HL-60 (cell line): ENCODE data around the gene CHD5.

Experiments
- DNase-seq, 2 experiments: peaks; one replicate each; pipeline ENCODE4 v3.0.0-alpha.2; 2010 to 2020; ENCODE audit warnings: low read depth in 1 of 2, low spot score in 1 of 2
- H3K27ac ChIP-seq: fragments of 250-450 bp; sonication (Bioruptor Pico); replicated peaks from 2 replicates; pipeline ENCODE4 v1.5.1; 2020; ENCODE audit warnings: mild to moderate bottlenecking, moderate library complexity
- H3K27me3 ChIP-seq: fragments of 250-450 bp; sonication (Bioruptor Pico); 2 replicates; pipeline ENCODE4 v1.5.1; 2021; ENCODE audit warnings: mild to moderate bottlenecking, moderate library complexity; ENCODE audit not compliant: insufficient read depth, poor library complexity, severe bottlenecking
- H3K4me3 ChIP-seq: replicated peaks from 2 replicates; pipeline ENCODE4 v1.5.1; 2011; ENCODE audit warnings: mild to moderate bottlenecking, control low read depth, low read length; ENCODE audit not compliant: insufficient read depth
- CTCF ChIP-seq: IDR thresholded peaks from one replicate; pipeline ENCODE4 v1.5.1; 2011; ENCODE audit warnings: low read length, control low read depth, inconsistent platforms; ENCODE audit not compliant: insufficient read depth
- GABPA ChIP-seq: IDR thresholded peaks from 2 replicates; pipeline ENCODE4 v1.6.1; 2012; ENCODE audit warnings: low read depth
- POLR2AphosphoS5 ChIP-seq: IDR thresholded peaks from 2 replicates; pipeline ENCODE4 v1.6.1; 2012; ENCODE audit warnings: low read depth
- REST ChIP-seq: IDR thresholded peaks from 2 replicates; pipeline ENCODE4 v1.6.1; 2012; ENCODE audit warnings: low read depth; ENCODE audit not compliant: insufficient replicate concordance
- SPI1 ChIP-seq: IDR thresholded peaks from 2 replicates; pipeline ENCODE4 v1.6.1; 2012; ENCODE audit warnings: low read depth, mild to moderate bottlenecking, borderline replicate concordance

CHD5 gene

GRCh38 chr1:6165027-6165426 lies 15.1 kb downstream of the CHD5 start:
- H3K27me3 ChIP-seq: peaks cover 3% of the 10 kb centered on the region
- DNase-seq: no peak
- no peak overlapping the region for H3K27ac ChIP-seq
- TF ChIP-seq POLR2AphosphoS5: no peak
- H3K4me3 ChIP-seq: no peak overlapping the region

GRCh38 chr1:6163973-6164617 lies 16.0 kb downstream of the CHD5 start:
- Histone ChIP-seq H3K27me3 (peaks cover 3% of the 10 kb centered on the region), H3K27ac (no peak overlapping the region), H3K4me3 (no peak overlapping the region)
- DNase-seq: no peak
- no peak for TF ChIP-seq CTCF
- no peak for TF ChIP-seq SPI1
- TF ChIP-seq POLR2AphosphoS5: no peak
- no peak for TF ChIP-seq REST
- TF ChIP-seq GABPA: no peak

- no peak overlapping the region for H3K27ac ChIP-seq
- DNase-seq: no peak
- H3K27me3 ChIP-seq: peaks cover 3% of the 10 kb centered on the region
- TF ChIP-seq REST (no peak), CTCF (no peak), SPI1 (no peak)
- no peak overlapping the region for H3K4me3 ChIP-seq
Observed at GRCh38 chr1:6163191-6163972, 16.7 kb downstream of the CHD5 start.

GRCh38 chr1:6162773-6163172 lies 17.3 kb downstream of the CHD5 start:
- Histone ChIP-seq H3K27me3 (peaks cover 3% of the 10 kb centered on the region), H3K27ac (no peak overlapping the region), H3K4me3 (no peak overlapping the region)
- no peak for TF ChIP-seq GABPA
- TF ChIP-seq REST: peak; percentile 50
- no peak for TF ChIP-seq SPI1
- TF ChIP-seq CTCF: no peak
- TF ChIP-seq POLR2AphosphoS5: no peak
- DNase-seq: no peak
